ENCODE data around the gene NLRC3. TPM values are rescaled to one million over a fixed set of nuclear protein-coding genes. Genes with fewer than 3 reads are reported as not detected.

The NLRC3 gene
- total RNA-seq, 1 experiment from 2014 or later: 0.09 TPM

- Histone ChIP-seq H3K27me3 (replicated peaks; ENCODE audit: insufficient read depth, low read depth, low read length, poor library complexity) (no peaks in the 10 kb centered on the region), H3K27ac (ENCODE audit: low read depth, low read length, poor library complexity, severe bottlenecking) (no peak overlapping the region), H3K4me3 (ENCODE audit: low read depth, low read length, poor library complexity, severe bottlenecking) (no peak overlapping the region), H3K36me3 (ENCODE audit: insufficient read depth, low read length, poor library complexity, severe bottlenecking) (no peaks in the 10 kb centered on the region), H3K9me3 (ENCODE audit: low read depth, low read length, poor library complexity, severe bottlenecking) (no peaks in the 10 kb centered on the region), H3K4me1 (ENCODE audit: insufficient read depth, low read length, poor library complexity, severe bottlenecking) (no peaks in the 10 kb centered on the region)
- DNase-seq (ENCODE audit: low spot score): no peak
- POLR2A ChIA-PET (ENCODE audit: low non-redundant PET): no interaction called here
- intact Hi-C loops (cut with micrococcal nuclease; ENCODE audit: unreplicated experiment): no loop called here
- no peak for TF ChIP-seq CTCF (conservative IDR thresholded peaks at IDR 0.05; ENCODE audit: low read depth, low read length)
- TF ChIP-seq EZH2 (IDR thresholded peaks at IDR 0.05; ENCODE audit: borderline replicate concordance, low read depth, low read length, poor library complexity, severe bottlenecking): no peak
- BruUV-seq (replicated peaks): no TSS peak
- CTCF ChIA-PET: interaction anchor here (0.6 kb wide), 1 partner anchor 312 kb away, joined by 4 read pairs; no protein-coding TSS in a partner anchor
These were observed 30.1 kb downstream of the NLRC3 start for GRCh38 chr16:3546986-3547682.

GRCh38 chr16:3542601-3543373 lies 34.4 kb downstream of the NLRC3 start:
- Histone ChIP-seq H3K27me3 (replicated peaks; ENCODE audit: insufficient read depth, low read depth, low read length, poor library complexity) (no peaks in the 10 kb centered on the region), H3K27ac (ENCODE audit: low read depth, low read length, poor library complexity, severe bottlenecking) (no peak overlapping the region), H3K9me3 (ENCODE audit: low read depth, low read length, poor library complexity, severe bottlenecking) (no peaks in the 10 kb centered on the region), H3K4me3 (ENCODE audit: low read depth, low read length, poor library complexity, severe bottlenecking) (no peak overlapping the region), H3K4me1 (ENCODE audit: insufficient read depth, low read length, poor library complexity, severe bottlenecking) (no peaks in the 10 kb centered on the region), H3K36me3 (ENCODE audit: insufficient read depth, low read length, poor library complexity, severe bottlenecking) (no peaks in the 10 kb centered on the region)
- ChIA-PET CTCF (no interaction called here), POLR2A (ENCODE audit: low non-redundant PET) (no interaction called here)
- DNase-seq (ENCODE audit: low spot score): no peak
- TF ChIP-seq CTCF (conservative IDR thresholded peaks at IDR 0.05; ENCODE audit: low read depth, low read length): no peak
- no peak for TF ChIP-seq EZH2 (IDR thresholded peaks at IDR 0.05; ENCODE audit: borderline replicate concordance, low read depth, low read length, poor library complexity, severe bottlenecking)
- no TSS peak for BruUV-seq (replicated peaks)
- intact Hi-C loops (cut with micrococcal nuclease; ENCODE audit: unreplicated experiment): no loop called here

GRCh38 chr16:3541527-3542155 lies 35.6 kb downstream of the NLRC3 start:
- Histone ChIP-seq H3K36me3 (ENCODE audit: insufficient read depth, low read length, poor library complexity, severe bottlenecking) (peaks cover 6% of the 10 kb centered on the region), H3K27ac (ENCODE audit: low read depth, low read length, poor library complexity, severe bottlenecking) (no peak overlapping the region), H3K27me3 (replicated peaks; ENCODE audit: insufficient read depth, low read depth, low read length, poor library complexity) (no peaks in the 10 kb centered on the region), H3K4me3 (ENCODE audit: low read depth, low read length, poor library complexity, severe bottlenecking) (no peak overlapping the region), H3K4me1 (ENCODE audit: insufficient read depth, low read length, poor library complexity, severe bottlenecking) (no peaks in the 10 kb centered on the region), H3K9me3 (ENCODE audit: low read depth, low read length, poor library complexity, severe bottlenecking) (no peaks in the 10 kb centered on the region)
- no peak for DNase-seq (ENCODE audit: low spot score)
- no peak for TF ChIP-seq CTCF (conservative IDR thresholded peaks at IDR 0.05; ENCODE audit: low read depth, low read length)
- TF ChIP-seq EZH2 (IDR thresholded peaks at IDR 0.05; ENCODE audit: borderline replicate concordance, low read depth, low read length, poor library complexity, severe bottlenecking): no peak
- intact Hi-C loops (cut with micrococcal nuclease; ENCODE audit: unreplicated experiment): no loop called here
- BruUV-seq (replicated peaks): no TSS peak
- POLR2A ChIA-PET (ENCODE audit: low non-redundant PET): no interaction called here
- CTCF ChIA-PET: no interaction called here
